GM12891 (cell line): ENCODE measurements around the gene SSNA1.

Source experiments
- PAX5 ChIP-seq: IDR thresholded peaks from 2 replicates; pipeline ENCODE4 v1.6.1; 2011; ENCODE audit warnings: low read length, moderate library complexity, mild to moderate bottlenecking; ENCODE audit not compliant: insufficient read depth, severe bottlenecking
- POLR2A ChIP-seq: IDR thresholded peaks from 2 replicates; pipeline ENCODE4 v1.6.1; 2011; ENCODE audit warnings: low read depth, low read length, control low read depth
- POLR2AphosphoS5 ChIP-seq: IDR thresholded peaks from 2 replicates; pipeline ENCODE4 v1.6.1; 2011; ENCODE audit warnings: low read depth, low read length, control low read depth

GRCh38 chr9:137159105-137160053 lies 29.1 kb upstream of the SSNA1 start:
- no peak for TF ChIP-seq POLR2A
- TF ChIP-seq POLR2AphosphoS5, result no peak
- TF ChIP-seq PAX5, result no peak
